T-helper 17 cell (primary cell): ENCODE data around the gene MTMR6. TPM values are rescaled to one million over a fixed set of nuclear protein-coding genes. Genes with fewer than 3 reads are reported as not detected.

ENCODE experiments used
- ATAC-seq: fragments of 150-1000 bp; cut with Tn5 transposase; 2 replicates; pipeline ENCODE4 v1.10.0; 2021; ENCODE audit warnings: mild to moderate bottlenecking, moderate library complexity
- DNase-seq, 3 donors: peaks; one replicate each; pipeline versions ENCODE4 v3.0.0 to v3.0.0-alpha.2; 2020 to 2021
- H3K9me3 ChIP-seq: one replicate; pipeline ENCODE4 v1.7.0; 2013; ENCODE audit warnings: low read length, mild to moderate bottlenecking; ENCODE audit not compliant: control insufficient read depth, poor library complexity, severe bottlenecking
- H3K27ac Mint-ChIP-seq: one replicate; pipeline ENCODE4 v1.8.0; 2022; ENCODE audit warnings: mild to moderate bottlenecking, moderate library complexity, mixed read lengths
- H3K27me3 Mint-ChIP-seq: one replicate; pipeline ENCODE4 v1.8.0; 2022; ENCODE audit warnings: mixed read lengths
- H3K36me3 Mint-ChIP-seq: one replicate; pipeline ENCODE4 v1.8.0; 2022; ENCODE audit warnings: low read depth, mixed read lengths
- H3K4me1 Mint-ChIP-seq: one replicate; pipeline ENCODE4 v1.8.0; 2022; ENCODE audit warnings: mild to moderate bottlenecking, mixed read lengths
- H3K4me3 Mint-ChIP-seq: one replicate; pipeline ENCODE4 v1.8.0; 2022; ENCODE audit warnings: mild to moderate bottlenecking, moderate library complexity, mixed read lengths
- total RNA-seq, 4 donors: library from RNA in 2 of 4; stranded (reverse) in 2 of 4; gene quantifications; one replicate each; pipeline ENCODE4 v1.2.3 and lab custom pipeline; 2022 to 2026

MTMR6 gene
- total RNA-seq, 2 donors from 2014 or later: 27.2 to 38.6 TPM

DNA sequence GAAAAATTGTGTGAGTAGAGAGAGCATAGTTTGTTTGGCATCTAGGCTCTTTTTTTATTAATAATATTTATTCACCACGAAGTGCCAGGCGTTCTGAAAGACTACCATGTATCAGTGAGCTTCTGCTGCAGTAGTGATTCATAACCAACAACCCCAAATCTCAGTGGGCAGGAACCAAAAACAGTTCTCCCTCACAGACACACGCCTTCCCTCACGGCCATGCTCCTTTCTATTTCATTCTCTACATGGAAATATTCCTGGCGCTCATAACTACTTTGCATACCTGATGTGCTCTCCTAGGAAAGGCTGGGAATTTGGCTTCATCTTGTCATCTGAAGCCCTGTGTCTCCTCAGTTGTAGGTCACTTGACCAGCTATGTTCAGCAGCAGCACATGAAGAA, 88.6 kb downstream of the MTMR6 start:
- Mint-ChIP-seq H3K4me1 (peaks cover 4% of the 10 kb centered on the region), H3K27me3 (peaks cover 55% of the 10 kb centered on the region)

GRCh38 chr13:25196971-25197370, 90.3 kb downstream of the MTMR6 start:
- no peak overlapping the region for H3K4me3 Mint-ChIP-seq
- peaks cover 2% of the 10 kb centered on the region for H3K36me3 Mint-ChIP-seq
- H3K9me3 ChIP-seq: no peaks in the 10 kb centered on the region
- no peak overlapping the region for H3K27ac Mint-ChIP-seq
- ATAC-seq (no peak), DNase-seq (no peak)
- H3K4me1 Mint-ChIP-seq: peaks cover 2% of the 10 kb centered on the region
- peaks cover 49% of the 10 kb centered on the region for H3K27me3 Mint-ChIP-seq

More for the DNA sequence above, 88.6 kb downstream of the MTMR6 start:
- DNase-seq (no peak), ATAC-seq (no peak)
- Mint-ChIP-seq H3K4me3 (no peak overlapping the region), H3K36me3 (peaks cover 2% of the 10 kb centered on the region), H3K27ac (no peak overlapping the region)
- no peaks in the 10 kb centered on the region for H3K9me3 ChIP-seq

Other genes starting within 250 kb of the MTMR6 start
- gene PABPC3, start 191.4 kb downstream of the MTMR6 start, total RNA-seq: under 1 TPM; 0.31 to 0.35 TPM
- not detected for gene AMER2, start 115.2 kb downstream of the MTMR6 start, total RNA-seq
- gene NUP58, start 14.1 kb upstream of the MTMR6 start, total RNA-seq: 10 to 100 TPM; 68.6 to 69.6 TPM
- gene ATP8A2, start 84.5 kb upstream of the MTMR6 start, total RNA-seq: under 1 TPM; 0.18 to 0.20 TPM